ENCODE results near the gene CHODL. TPM values are rescaled to one million over a fixed set of nuclear protein-coding genes. Genes with fewer than 3 reads are reported as not detected.

Gene CHODL
- total RNA-seq, 4 donors from 2014 or later, result 0.64 to 0.82 TPM; not detected in 2

DNA sequence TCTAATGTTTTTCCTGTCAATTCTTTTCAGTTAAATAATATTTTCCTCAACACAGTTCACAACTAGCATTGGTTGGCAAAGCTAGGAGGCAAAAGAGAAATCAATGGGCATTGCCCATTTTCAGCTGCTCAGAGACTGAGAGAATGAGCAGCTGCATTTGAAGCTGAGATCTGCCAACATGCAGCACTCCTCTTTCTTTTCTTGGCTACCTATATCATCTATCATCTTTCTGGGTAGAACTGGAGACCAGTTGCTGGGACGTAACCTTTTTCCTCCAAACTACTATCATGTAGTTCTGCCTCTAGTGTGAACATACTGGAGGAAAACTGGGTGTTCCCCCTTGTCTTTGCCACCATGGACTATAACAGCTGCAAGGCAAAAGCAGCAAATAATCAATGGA lies 22.9 kb downstream of the CHODL start:
- Histone ChIP-seq H3K9me3 (no peaks in the 10 kb centered on the region), H3K27ac (no peak overlapping the region), H3K4me1 (no peaks in the 10 kb centered on the region), H3K4me3 (no peak overlapping the region), H3K36me3 (no peaks in the 10 kb centered on the region), H3K27me3 (no peaks in the 10 kb centered on the region)
- WGBS, 2 donors (ENCODE audit: low coverage in 1 of 2), result 60 to 96% methylated on average over 1 of the region's 1 CpG
- no peak for DNase-seq
- TF ChIP-seq POLR2A (IDR thresholded peaks at IDR 0.05), result no peak
- TF ChIP-seq POLR2AphosphoS5 (IDR thresholded peaks at IDR 0.05), result no peak
- TF ChIP-seq, protein P1, sequence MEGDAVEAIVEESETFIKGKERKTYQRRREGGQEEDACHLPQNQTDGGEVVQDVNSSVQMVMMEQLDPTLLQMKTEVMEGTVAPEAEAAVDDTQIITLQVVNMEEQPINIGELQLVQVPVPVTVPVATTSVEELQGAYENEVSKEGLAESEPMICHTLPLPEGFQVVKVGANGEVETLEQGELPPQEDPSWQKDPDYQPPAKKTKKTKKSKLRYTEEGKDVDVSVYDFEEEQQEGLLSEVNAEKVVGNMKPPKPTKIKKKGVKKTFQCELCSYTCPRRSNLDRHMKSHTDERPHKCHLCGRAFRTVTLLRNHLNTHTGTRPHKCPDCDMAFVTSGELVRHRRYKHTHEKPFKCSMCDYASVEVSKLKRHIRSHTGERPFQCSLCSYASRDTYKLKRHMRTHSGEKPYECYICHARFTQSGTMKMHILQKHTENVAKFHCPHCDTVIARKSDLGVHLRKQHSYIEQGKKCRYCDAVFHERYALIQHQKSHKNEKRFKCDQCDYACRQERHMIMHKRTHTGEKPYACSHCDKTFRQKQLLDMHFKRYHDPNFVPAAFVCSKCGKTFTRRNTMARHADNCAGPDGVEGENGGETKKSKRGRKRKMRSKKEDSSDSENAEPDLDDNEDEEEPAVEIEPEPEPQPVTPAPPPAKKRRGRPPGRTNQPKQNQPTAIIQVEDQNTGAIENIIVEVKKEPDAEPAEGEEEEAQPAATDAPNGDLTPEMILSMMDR (IDR thresholded peaks at IDR 0.05), result no peak
- intact Hi-C loops (cut with DNase I; ENCODE audit: low total_unique reads), result no loop called here
- in situ Hi-C loops (cut with MboI; ENCODE audit: low pct_ligation_motif_present in 1 of 4, low pct_unique_long_range_greater_than_20kb in 1 of 4, low sequenced_read_pairs in 3 of 4), result no loop called here

DNA sequence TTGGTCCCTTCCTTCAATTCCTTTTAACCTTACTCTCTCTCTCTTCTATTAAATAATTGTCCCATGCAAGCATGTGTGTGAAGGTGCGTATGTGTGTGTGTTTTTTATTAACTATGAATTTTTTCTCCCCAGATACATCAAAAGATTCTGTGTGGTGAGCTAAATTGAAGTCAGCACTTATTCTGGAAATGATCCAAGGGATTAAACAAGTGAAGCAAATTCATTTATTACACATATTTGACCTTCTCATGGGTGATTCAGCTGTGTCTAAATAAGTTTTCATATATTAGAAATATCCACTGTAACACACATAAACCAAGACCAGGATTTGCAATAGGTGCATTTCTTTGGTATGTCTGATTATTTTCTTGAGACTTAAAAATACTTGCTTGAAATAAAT lies 24.3 kb downstream of the CHODL start:
- Histone ChIP-seq H3K4me1 (no peaks in the 10 kb centered on the region), H3K27me3 (no peaks in the 10 kb centered on the region), H3K4me3 (no peak overlapping the region), H3K36me3 (no peaks in the 10 kb centered on the region), H3K9me3 (no peaks in the 10 kb centered on the region), H3K27ac (no peak overlapping the region)
- intact Hi-C loops (cut with DNase I; ENCODE audit: low total_unique reads) (no loop called here), in situ Hi-C loops (cut with MboI; ENCODE audit: low pct_ligation_motif_present in 1 of 4, low pct_unique_long_range_greater_than_20kb in 1 of 4, low sequenced_read_pairs in 3 of 4) (no loop called here)
- no peak for TF ChIP-seq POLR2AphosphoS5 (IDR thresholded peaks at IDR 0.05)
- 89 to 93% methylated on average over 1 of the region's 1 CpG for WGBS, 2 donors (ENCODE audit: low coverage in 1 of 2)
- DNase-seq, result no peak

DNA sequence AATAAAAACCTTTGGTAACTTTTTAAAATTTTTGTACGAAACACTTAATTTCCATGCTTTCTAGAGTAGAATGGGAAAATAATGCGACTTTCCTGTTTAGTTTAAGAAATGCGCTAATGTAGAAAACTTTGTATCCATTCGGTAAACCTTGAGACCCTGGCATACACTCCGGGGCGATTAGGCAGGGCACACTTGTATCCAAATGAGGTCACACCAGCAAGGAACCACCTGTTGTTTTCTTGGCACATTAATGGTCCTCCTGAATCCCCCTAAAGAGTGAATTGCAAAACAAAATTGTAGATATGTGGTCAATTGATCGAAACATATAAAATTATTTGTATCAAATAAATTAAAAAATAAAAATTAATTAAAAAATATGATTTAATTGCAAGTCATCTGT lies 25.2 kb downstream of the CHODL start:
- Histone ChIP-seq H3K4me3 (no peak overlapping the region), H3K9me3 (no peaks in the 10 kb centered on the region), H3K36me3 (no peaks in the 10 kb centered on the region), H3K27ac (no peak overlapping the region), H3K4me1 (no peaks in the 10 kb centered on the region), H3K27me3 (no peaks in the 10 kb centered on the region)
- TF ChIP-seq, protein P1 (IDR thresholded peaks at IDR 0.05), result no peak
- no peak for TF ChIP-seq POLR2AphosphoS5 (IDR thresholded peaks at IDR 0.05)
- TF ChIP-seq POLR2A (IDR thresholded peaks at IDR 0.05), result no peak
- no peak for TF ChIP-seq EP300 (IDR thresholded peaks at IDR 0.05; ENCODE audit: low read depth)
- in situ Hi-C loops (cut with MboI; ENCODE audit: low pct_ligation_motif_present in 1 of 4, low pct_unique_long_range_greater_than_20kb in 1 of 4, low sequenced_read_pairs in 3 of 4) (no loop called here), intact Hi-C loops (cut with DNase I; ENCODE audit: low total_unique reads) (no loop called here)
- WGBS, 2 donors (ENCODE audit: low coverage in 1 of 2), result 90 to 94% methylated on average over 7 of the region's 7 CpGs
- no peak for DNase-seq

GRCh38 chr21:18273400-18273799 lies 28.8 kb downstream of the CHODL start:
- no peak for DNase-seq
- Histone ChIP-seq H3K9me3 (no peaks in the 10 kb centered on the region), H3K36me3 (no peaks in the 10 kb centered on the region), H3K27ac (no peak overlapping the region), H3K4me3 (no peak overlapping the region), H3K4me1 (no peaks in the 10 kb centered on the region), H3K27me3 (no peaks in the 10 kb centered on the region)
- no peak for TF ChIP-seq POLR2AphosphoS5 (IDR thresholded peaks at IDR 0.05)
- in situ Hi-C loops (cut with MboI; ENCODE audit: low pct_ligation_motif_present in 1 of 4, low pct_unique_long_range_greater_than_20kb in 1 of 4, low sequenced_read_pairs in 3 of 4) (no loop called here), intact Hi-C loops (cut with DNase I; ENCODE audit: low total_unique reads) (no loop called here)
- WGBS, 2 donors (ENCODE audit: low coverage in 1 of 2), result 78 to 82% methylated on average over 3 to 4 of the region's 4 CpGs

- Histone ChIP-seq H3K4me1 (no peaks in the 10 kb centered on the region), H3K36me3 (no peaks in the 10 kb centered on the region), H3K9me3 (no peaks in the 10 kb centered on the region), H3K27ac (no peak overlapping the region), H3K27me3 (no peaks in the 10 kb centered on the region), H3K4me3 (no peak overlapping the region)
- intact Hi-C loops (cut with DNase I; ENCODE audit: low total_unique reads), result no loop called here
- in situ Hi-C loops (cut with MboI; ENCODE audit: low pct_ligation_motif_present in 1 of 4, low pct_unique_long_range_greater_than_20kb in 1 of 4, low sequenced_read_pairs in 3 of 4), result no loop called here
- WGBS, 2 donors (ENCODE audit: low coverage in 1 of 2), result 63 to 66% methylated on average over 5 of the region's 5 CpGs
- DNase-seq, result no peak
- TF ChIP-seq EP300 (IDR thresholded peaks at IDR 0.05; ENCODE audit: low read depth) (no peak), POLR2AphosphoS5 (IDR thresholded peaks at IDR 0.05) (no peak), POLR2A (IDR thresholded peaks at IDR 0.05) (no peak)
- TF ChIP-seq, protein P1 (IDR thresholded peaks at IDR 0.05), result no peak
These were observed 29.7 kb downstream of the CHODL start for GRCh38 chr21:18274370-18274769.

Measured in transverse colon (tissue), 4 donors.